Mesendoderm (in vitro differentiated cells): ENCODE measurements around the gene ATP8A1.
"Not testable (repeated sequence)": the region's sequence is repeated elsewhere in the genome, so short reads cannot be mapped to it uniquely, and the experiment has no call there.

Source experiments
- DNase-seq: peaks from one replicate; pipeline ENCODE4 v3.0.0; 2013
- H2AK5ac ChIP-seq: 2 replicates; pipeline ENCODE4 v1.6.1; 2013; ENCODE audit warnings: low read length, inconsistent platforms
- H2BK120ac ChIP-seq: 2 replicates; pipeline ENCODE4 v1.6.1; 2013; ENCODE audit warnings: low read depth, mild to moderate bottlenecking, low read length, moderate library complexity, mixed read lengths
- H2BK15ac ChIP-seq: replicated peaks from 2 replicates; pipeline ENCODE4 v1.6.1; 2013; ENCODE audit warnings: low read depth, mild to moderate bottlenecking, moderate library complexity
- H2BK5ac ChIP-seq: 2 replicates; pipeline ENCODE4 v1.6.1; 2013; ENCODE audit warnings: low read length, inconsistent platforms
- H3K18ac ChIP-seq: 2 replicates; pipeline ENCODE4 v1.6.1; 2013; ENCODE audit warnings: mild to moderate bottlenecking, low read length, mixed read lengths
- H3K23ac ChIP-seq: one replicate; pipeline ENCODE4 v1.6.1; 2013; ENCODE audit warnings: low read length
- H3K27ac ChIP-seq: 2 replicates; pipeline ENCODE4 v1.5.1; 2013; ENCODE audit warnings: low read depth, mild to moderate bottlenecking, inconsistent platforms, low read length, moderate library complexity
- H3K27me3 ChIP-seq: 2 replicates; pipeline ENCODE4 v1.6.1; 2013; ENCODE audit warnings: low read length, control low read depth, mild to moderate bottlenecking, inconsistent platforms; ENCODE audit not compliant: insufficient read depth, poor library complexity
- H3K36me3 ChIP-seq: 2 replicates; pipeline ENCODE4 v1.6.1; 2013; ENCODE audit warnings: low read length, inconsistent platforms; ENCODE audit not compliant: control insufficient read depth, insufficient read depth
- H3K4ac ChIP-seq: one replicate; pipeline ENCODE4 v1.6.1; 2013; ENCODE audit warnings: low read depth, mild to moderate bottlenecking, low read length, moderate library complexity
- H3K4me1 ChIP-seq: 2 replicates; pipeline ENCODE4 v1.6.1; 2013; ENCODE audit warnings: low read depth, low read length, inconsistent platforms; ENCODE audit not compliant: control insufficient read depth
- H3K4me2 ChIP-seq: 2 replicates; pipeline ENCODE4 v1.6.1; 2013; ENCODE audit warnings: low read length
- H3K4me3 ChIP-seq: 2 replicates; pipeline ENCODE4 v1.5.1; 2013; ENCODE audit warnings: mild to moderate bottlenecking, low read length
- H3K56ac ChIP-seq: one replicate; pipeline ENCODE4 v1.6.1; 2013; ENCODE audit warnings: low read length
- H3K79me1 ChIP-seq: 2 replicates; pipeline ENCODE4 v1.6.1; 2013; ENCODE audit warnings: low read length, inconsistent platforms
- H3K79me2 ChIP-seq: 2 replicates; pipeline ENCODE4 v1.6.1; 2013; ENCODE audit warnings: mild to moderate bottlenecking, low read length; ENCODE audit not compliant: control insufficient read depth, insufficient read depth
- H3K9ac ChIP-seq: 2 replicates; pipeline ENCODE4 v1.6.1; 2013; ENCODE audit warnings: low read length, inconsistent platforms
- H4K5ac ChIP-seq: one replicate; pipeline ENCODE4 v1.6.1; 2013; ENCODE audit warnings: low read length
- H4K8ac ChIP-seq: one replicate; pipeline ENCODE4 v1.6.1; 2013; ENCODE audit warnings: low read depth, mild to moderate bottlenecking, control low read depth, low read length, moderate library complexity
- WGBS: extraction: QIAGEN DNeasy Blood & Tissue Kit; methylation state at CpG from one replicate; pipeline ENCODE4 v1.1.7; 2013; ENCODE audit warnings: low lambda C conversion rate, missing lambda C conversion rate; ENCODE audit not compliant: insufficient coverage; ENCODE audit errors: extremely low coverage; 5-methylcytosine and 5-hydroxymethylcytosine counted together

Gene ATP8A1

DNA sequence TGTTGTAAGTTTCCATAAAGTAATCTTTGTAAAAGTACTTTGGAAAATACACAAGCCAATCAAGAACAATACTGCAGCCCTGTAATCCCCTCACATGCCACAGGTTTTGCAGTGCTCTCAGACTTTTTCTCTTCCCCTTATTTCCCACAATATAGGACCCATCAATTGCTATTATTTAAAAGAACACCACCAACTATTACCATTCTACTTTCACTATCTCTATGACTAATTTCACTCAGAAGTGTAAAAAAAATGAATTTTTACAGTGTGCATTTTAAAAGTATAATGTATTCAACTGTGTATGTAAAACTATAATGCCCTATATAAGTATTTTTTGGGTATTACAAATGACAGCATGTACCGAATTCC, 1.7 kb downstream of the ATP8A1 start:
- DNase-seq: no peak
- no peak overlapping the region for H2AK5ac ChIP-seq
- no peak overlapping the region for H3K18ac ChIP-seq
- H2BK120ac ChIP-seq: no peak overlapping the region
- no peak overlapping the region for H3K9ac ChIP-seq
- no peak overlapping the region for H2BK5ac ChIP-seq
- no peak overlapping the region for H3K27ac ChIP-seq
- no peaks in the 10 kb centered on the region for H3K36me3 ChIP-seq
- H3K4me3 ChIP-seq: no peak overlapping the region
- H3K27me3 ChIP-seq: no peaks in the 10 kb centered on the region
- no peaks in the 10 kb centered on the region for H3K79me2 ChIP-seq
- H3K4me1 ChIP-seq: no peaks in the 10 kb centered on the region
- H3K79me1 ChIP-seq: no peaks in the 10 kb centered on the region
- H3K4me2 ChIP-seq: no peak overlapping the region
- no peak overlapping the region for H2BK15ac ChIP-seq
- no peak overlapping the region for H3K56ac ChIP-seq
- WGBS: no CpG with 5 or more reads among the region's 1 CpG
- no peak overlapping the region for H3K23ac ChIP-seq
- no peak overlapping the region for H3K4ac ChIP-seq
- H4K5ac ChIP-seq: no peak overlapping the region
- no peak overlapping the region for H4K8ac ChIP-seq

DNA sequence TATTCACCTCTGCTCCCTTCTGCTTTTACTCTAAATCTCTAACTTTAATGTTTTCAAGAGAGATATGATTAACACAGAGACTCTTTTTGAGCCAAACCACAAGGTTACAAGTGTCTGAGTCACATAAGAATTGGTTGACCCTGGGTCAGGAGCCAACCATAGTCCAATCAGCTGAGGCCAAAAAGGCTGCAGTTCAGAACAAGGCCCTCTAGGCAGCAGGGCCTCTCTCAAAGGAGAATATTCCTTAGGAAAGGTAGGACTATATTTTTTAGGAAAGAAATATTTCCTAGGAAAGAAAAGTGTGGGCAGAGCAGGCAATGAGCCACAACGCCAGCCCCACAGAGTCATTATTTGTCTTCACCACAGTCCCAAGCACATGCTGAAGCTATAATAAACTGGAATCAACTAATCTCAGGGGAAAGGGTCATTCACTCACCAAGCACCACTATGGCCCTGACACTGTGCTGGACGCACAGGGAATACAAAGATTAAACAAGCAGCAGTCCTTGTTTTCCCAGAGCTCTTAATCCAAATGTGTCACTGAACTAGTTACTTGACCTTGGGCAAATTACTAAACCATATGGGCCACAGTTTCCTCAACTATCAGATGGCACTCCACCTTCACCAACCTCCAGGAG, 2.2 kb downstream of the ATP8A1 start:
- Histone ChIP-seq H3K27me3 (no peaks in the 10 kb centered on the region), H3K56ac (no peak overlapping the region), H3K79me1 (no peaks in the 10 kb centered on the region), H3K23ac (no peak overlapping the region), H3K4me1 (no peaks in the 10 kb centered on the region), H3K9ac (no peak overlapping the region), H2BK5ac (no peak overlapping the region), H2AK5ac (no peak overlapping the region), H3K18ac (no peak overlapping the region), H3K36me3 (no peaks in the 10 kb centered on the region), H3K27ac (no peak overlapping the region), H2BK120ac (no peak overlapping the region), H3K4me3 (no peak overlapping the region), H3K4ac (no peak overlapping the region), H3K79me2 (no peaks in the 10 kb centered on the region), H2BK15ac (no peak overlapping the region), H4K5ac (no peak overlapping the region), H4K8ac (no peak overlapping the region), H3K4me2 (no peak overlapping the region)
- DNase-seq: peak; percentile 28
- WGBS: no CpG with 5 or more reads among the region's 2 CpGs

DNA sequence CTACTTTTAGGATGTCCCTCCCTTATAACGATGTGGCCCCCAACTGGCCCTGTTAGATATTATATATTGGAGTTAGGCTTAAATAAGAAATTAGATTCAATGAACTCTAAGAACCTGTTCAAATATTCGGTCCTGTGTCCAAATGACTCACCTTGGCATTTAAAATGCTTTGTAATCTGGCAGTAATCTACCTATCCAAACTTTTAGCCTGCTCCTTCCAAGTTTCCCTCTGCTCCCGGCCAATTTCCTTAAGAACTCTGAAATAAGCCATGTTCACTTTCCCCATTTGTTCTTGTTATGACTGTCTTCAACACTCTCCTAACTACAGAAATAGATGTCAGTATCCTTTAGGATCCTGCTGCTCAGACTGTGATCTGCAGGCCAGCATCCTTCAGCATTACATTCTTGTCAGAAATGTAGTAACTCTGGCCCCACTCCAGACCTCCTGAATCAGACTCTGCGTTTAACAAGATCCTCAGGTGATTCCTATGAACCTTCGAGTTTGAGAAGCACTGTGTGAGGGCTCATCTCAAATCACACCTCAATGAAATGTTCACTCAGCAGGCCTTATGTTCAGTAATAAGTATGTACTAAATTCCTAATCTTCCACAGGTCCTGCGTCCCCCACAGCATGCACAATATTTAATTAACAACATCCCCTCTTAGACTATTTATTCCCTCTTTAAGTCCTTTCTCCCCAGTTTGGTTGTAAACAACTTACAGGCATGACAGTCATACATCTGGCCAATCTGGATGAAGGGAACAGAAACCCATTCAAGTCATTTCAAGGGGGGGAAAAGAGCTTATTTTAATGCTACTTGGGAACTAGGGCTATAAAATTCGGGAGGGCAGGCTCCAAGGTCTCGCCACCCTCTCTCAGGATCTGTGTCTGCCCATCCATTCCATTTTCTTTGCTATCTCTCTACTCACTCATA, 3.0 kb downstream of the ATP8A1 start:
- Histone ChIP-seq H3K27ac (no peak overlapping the region), H3K27me3 (no peaks in the 10 kb centered on the region), H3K9ac (no peak overlapping the region), H3K4me3 (no peak overlapping the region), H2BK15ac (no peak overlapping the region), H2BK120ac (no peak overlapping the region), H4K5ac (no peak overlapping the region), H3K4me2 (no peak overlapping the region), H3K4me1 (no peaks in the 10 kb centered on the region), H3K79me1 (no peaks in the 10 kb centered on the region), H4K8ac (no peak overlapping the region), H3K56ac (no peak overlapping the region), H3K79me2 (no peaks in the 10 kb centered on the region), H2AK5ac (no peak overlapping the region), H3K4ac (no peak overlapping the region), H3K23ac (no peak overlapping the region), H3K36me3 (no peaks in the 10 kb centered on the region), H2BK5ac (no peak overlapping the region), H3K18ac (no peak overlapping the region)
- no CpG with 5 or more reads among the region's 8 CpGs for WGBS
- DNase-seq: no peak

DNA sequence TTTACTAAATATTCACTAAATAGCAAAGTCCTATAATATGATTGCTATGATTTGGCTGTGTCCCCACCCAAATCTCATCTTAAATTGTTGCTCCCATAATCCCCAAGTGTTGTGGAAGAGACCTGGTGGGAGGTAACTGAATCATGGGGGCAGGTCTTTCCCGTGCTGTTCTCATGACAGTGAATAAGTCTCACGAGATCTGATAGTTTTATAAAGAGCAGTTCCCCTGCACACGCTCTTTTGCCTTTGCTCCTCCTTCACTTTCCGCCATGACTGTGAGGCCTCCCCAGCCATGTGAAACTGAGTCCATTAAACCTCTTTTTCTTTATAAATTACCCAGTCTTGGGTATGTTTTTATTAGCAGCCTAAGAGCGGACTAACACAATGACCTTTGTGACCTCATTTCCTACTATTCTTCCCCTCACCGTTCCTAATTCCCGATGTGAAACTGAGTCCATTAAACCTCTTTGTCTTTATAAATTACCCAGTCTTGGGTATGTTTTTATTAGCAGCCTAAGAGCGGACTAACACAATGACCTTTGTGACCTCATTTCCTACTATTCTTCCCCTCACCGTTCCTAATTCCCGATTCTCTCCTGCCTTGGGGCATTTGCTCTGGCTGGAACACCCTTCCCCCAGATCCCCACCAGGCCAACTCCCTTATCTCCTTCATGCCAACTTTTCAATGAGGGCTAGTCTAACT, 4.2 kb downstream of the ATP8A1 start:
- H4K5ac ChIP-seq, H3K36me3 ChIP-seq, H3K79me1 ChIP-seq, H3K23ac ChIP-seq, H3K18ac ChIP-seq, H3K4me2 ChIP-seq, H3K4me1 ChIP-seq, H3K79me2 ChIP-seq, H3K4ac ChIP-seq, H3K9ac ChIP-seq, H2BK15ac ChIP-seq, H2BK5ac ChIP-seq, H3K27ac ChIP-seq, H2BK120ac ChIP-seq, H3K56ac ChIP-seq, H2AK5ac ChIP-seq, H3K27me3 ChIP-seq, DNase-seq, H3K4me3 ChIP-seq, H4K8ac ChIP-seq: not testable (repeated sequence)
- WGBS: no CpG with 5 or more reads among the region's 10 CpGs

DNA sequence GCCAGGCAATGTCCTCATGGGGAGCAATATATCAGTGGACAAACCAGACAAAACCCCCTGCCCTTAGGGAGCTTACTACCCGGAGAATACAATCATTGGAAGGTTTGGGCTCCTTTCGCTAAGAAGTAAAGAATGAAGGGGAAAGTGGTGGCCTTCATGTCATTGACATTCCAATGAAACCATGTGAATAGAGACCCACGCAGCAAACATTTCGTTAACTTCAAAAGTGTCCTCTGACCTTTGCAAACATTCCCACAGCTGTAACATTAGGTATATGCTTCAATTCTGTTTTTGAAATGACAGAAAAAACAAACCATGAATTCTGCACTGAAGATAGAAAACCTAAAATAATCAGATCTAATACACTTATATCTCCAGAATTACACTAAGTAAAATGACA, 7.0 kb downstream of the ATP8A1 start:
- no CpG with 5 or more reads among the region's 4 CpGs for WGBS

More for the DNA sequence above, 7.0 kb downstream of the ATP8A1 start:
- Histone ChIP-seq H3K79me1 (no peaks in the 10 kb centered on the region), H3K23ac (no peak overlapping the region), H3K27me3 (no peaks in the 10 kb centered on the region), H3K79me2 (no peaks in the 10 kb centered on the region), H2BK15ac (no peak overlapping the region), H4K5ac (no peak overlapping the region), H3K9ac (no peak overlapping the region), H2BK120ac (no peak overlapping the region), H2AK5ac (no peak overlapping the region), H3K4ac (no peak overlapping the region), H3K56ac (no peak overlapping the region), H3K4me3 (no peak overlapping the region), H3K4me1 (no peaks in the 10 kb centered on the region), H2BK5ac (no peak overlapping the region), H4K8ac (no peak overlapping the region), H3K36me3 (no peaks in the 10 kb centered on the region), H3K4me2 (no peak overlapping the region), H3K18ac (no peak overlapping the region), H3K27ac (no peak overlapping the region)
- no peak for DNase-seq
